Measurements from ENCODE around the gene HDAC4.

HDAC4 gene

DNA sequence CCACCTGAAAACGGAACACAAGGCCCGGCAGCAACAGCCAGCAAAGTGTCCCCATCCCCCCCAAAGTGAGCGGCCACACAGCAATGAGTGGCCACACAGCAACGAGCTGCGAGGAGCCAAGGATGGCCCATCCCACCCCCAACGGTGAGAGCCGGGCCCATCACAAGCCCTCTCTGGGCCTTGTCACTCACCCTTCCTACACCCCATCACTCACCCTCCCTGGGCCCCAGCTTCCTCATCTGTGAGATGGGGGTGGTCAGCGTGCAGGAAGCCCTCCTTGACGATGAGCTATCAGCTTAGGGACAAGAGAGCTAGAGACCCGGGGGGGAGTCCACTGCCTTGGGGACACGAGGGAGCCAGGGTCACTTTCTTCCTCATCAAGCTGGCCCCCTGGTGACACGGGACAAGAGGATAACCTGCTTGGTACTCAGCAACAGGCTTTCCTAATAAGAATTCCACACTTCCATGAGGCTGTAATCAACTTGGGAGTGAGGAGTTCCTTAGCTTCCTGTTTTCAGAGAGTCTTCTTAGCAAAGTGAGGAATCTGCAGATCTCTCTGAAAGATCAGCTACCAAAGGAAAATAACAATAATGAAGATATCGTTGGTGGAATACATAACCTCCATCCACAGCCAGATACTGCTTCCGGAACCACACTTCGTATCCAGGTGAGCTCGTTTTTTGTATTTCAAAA is 92.8 kb downstream of the HDAC4 start:
- no peak for DNase-seq (ENCODE audit: low spot score)

GRCh38 chr2:239307221-239307569 is 93.6 kb downstream of the HDAC4 start:
- DNase-seq (ENCODE audit: low spot score): no peak

DNA sequence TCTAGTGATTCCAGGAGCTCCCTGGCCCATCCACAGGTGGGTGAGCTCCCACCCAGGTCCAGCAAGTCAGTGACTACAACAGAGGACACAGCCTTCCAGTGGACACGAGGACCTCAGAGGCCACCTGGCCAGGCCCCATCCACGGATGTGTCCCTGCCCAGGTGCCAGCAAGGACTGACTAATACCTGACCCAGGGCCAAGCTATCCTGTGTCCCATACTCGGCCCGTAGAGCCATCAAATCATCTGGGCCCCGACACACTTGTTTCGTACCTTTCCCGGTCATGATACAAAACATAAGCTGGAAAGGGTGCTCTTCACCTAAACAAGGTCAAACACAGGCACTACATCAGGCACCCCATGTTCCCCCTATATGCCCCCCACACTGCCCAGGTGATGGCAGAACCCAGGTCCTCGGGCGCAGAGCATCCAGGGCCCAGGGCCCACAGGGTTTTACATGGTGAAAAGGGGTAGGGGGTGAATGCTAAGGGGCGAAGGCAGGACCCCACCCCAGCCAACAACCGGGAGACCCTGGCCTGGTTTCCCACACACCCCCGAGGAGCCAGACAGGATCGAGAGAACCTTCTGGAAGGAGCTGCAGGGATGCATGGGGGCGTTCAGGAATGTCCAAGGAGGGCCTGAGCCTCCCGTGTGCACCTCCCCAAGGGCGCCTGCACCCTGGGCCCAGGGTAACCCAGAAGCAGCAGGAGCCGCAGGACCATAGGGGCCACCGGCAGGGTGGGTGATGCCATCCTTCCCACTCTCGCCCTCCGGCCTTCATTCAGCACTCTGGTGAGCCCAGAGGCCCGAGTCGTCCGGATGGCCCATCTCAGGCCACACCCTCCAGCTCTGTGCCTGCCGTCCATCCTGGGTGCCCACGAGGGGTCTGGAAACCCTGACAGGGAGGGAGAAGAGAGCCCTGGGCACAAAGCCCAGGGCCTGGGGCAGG is 94.3 kb downstream of the HDAC4 start:
- no peak for DNase-seq (ENCODE audit: low spot score)

GRCh38 chr2:239305771-239306170 is 95.0 kb downstream of the HDAC4 start:
- DNase-seq (ENCODE audit: low spot score): no peak

GRCh38 chr2:239305222-239305575 is 95.6 kb downstream of the HDAC4 start:
- DNase-seq (ENCODE audit: low spot score): no peak

GRCh38 chr2:239304533-239305221 is 96.1 kb downstream of the HDAC4 start:
- no peak for DNase-seq (ENCODE audit: low spot score)

DNA sequence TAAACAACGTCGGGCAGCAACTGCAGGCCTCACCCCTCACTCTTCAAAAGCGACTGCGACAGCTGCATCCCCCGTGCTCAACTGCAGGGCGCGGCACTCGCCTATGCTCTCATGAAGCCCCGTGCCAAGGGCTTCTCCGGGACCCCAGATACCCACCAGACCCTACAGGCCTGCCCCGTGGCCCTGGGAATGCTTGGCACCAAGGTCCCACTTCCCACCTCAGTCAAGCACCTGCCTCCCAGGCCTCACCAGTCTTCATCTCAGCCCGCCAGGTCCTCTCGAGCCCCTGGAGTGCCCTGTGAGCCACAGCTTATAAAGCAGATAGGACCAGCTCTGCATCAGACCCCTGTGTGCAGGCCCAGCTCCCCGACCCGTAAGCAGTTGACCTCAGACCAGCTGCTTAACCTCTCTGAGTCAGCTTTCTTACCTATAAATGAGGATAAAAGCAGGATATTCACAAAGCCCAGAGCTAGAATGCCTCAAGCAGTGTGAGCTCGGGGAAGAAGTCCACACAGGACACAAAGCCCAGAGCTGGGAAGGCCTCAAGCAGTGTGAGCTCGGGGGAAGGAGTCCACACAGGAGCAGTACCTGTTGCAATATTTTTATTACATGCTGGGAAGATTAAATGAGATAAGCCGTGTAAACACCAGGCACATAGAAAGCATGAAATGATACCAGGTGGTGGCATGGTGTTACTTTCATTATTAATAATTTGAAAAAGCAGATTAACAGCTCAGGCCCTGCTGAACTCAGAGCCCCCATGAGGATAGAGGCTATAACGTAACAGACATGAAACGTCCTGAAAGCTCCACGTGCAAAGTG is 96.9 kb downstream of the HDAC4 start:
- no peak for DNase-seq (ENCODE audit: low spot score)

DNA sequence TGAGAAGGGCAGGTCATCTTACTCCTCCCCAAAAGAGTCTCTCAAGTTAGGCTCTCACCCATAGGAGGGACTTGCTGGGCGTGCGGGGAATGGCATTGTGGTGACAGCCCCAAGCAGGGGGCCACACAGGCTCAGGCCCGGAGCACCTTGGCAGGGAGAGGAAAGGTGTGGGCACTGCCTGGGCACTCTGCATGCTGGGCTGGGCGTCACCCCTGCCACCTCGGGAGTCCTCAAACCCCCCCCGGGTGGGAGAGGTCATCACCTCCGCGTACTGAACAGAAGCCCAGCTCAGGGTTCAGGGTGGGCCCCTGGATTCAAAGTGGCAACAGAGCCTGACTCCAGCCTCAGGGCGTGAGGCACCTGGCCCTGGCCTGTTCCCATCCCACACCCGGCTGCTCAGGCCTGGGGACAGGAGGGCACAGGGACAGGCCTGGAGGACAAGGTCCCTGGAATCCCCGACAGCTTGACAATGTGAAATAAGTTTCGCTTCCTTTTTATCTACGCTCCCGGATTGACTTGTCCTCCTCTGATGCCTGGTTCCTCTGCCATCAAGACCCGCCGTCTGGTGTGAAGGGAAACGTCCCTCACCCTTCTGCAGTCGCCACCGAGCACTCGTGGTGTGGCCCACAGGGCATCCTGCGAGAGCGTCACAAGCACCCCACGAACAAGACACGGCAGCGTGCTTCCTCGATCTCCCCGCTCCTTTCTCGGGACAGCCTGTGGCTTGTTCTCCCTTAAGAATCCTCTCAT is 97.8 kb downstream of the HDAC4 start:
- no peak for DNase-seq (ENCODE audit: low spot score)

- DNase-seq (ENCODE audit: low spot score): no peak
Observed at GRCh38 chr2:239302083-239302807, 98.6 kb downstream of the HDAC4 start.

DNA sequence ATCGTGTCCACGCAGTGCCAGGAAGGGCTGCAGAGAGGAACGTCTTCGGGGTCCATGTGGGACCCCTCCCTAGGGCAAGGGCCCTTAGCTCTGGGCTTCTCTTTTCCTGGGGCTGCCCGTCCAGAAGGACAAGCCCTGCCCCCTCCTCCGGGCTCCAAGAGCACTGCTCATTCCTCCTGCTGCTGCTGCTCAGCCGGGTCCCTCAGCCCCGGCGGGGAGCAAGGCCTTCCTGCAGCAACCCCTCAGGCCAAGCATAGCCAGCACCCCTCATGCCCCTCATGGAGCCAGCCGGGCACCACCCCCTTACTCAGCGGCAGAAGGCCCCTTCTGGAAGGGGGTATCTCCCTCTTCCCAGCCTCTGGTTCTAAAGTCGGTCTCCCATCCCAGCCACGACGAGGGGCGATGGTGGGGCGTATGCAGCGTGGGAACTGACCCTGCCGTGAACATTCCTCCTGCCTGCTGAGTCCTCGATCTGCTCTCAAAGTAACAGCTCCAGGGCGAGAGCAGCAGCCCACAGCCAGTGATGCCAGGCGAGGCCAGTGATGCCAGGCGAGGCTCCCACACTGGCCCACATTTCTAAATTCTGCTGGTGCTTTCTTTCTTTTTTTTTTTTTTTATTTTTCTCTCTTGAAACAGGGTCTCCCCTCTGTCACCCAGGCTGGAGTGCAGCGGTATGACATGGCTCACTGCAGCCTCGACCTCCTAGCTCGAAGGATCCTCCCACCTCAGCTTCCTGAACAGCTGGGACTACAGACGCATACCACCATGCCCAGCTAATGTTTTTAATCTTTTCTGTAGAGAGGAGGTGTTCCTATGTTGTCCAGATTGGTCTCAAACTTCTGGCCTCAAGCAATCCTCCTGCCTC is 99.7 kb downstream of the HDAC4 start:
- DNase-seq (ENCODE audit: low spot score): no peak

GRCh38 chr2:239300242-239300641 is 100.6 kb downstream of the HDAC4 start:
- DNase-seq (ENCODE audit: low spot score): no peak

GRCh38 chr2:239299218-239299939 is 101.4 kb downstream of the HDAC4 start:
- DNase-seq (ENCODE audit: low spot score): no peak

- DNase-seq (ENCODE audit: low spot score): no peak
Observed at GRCh38 chr2:239298116-239298804, 102.6 kb downstream of the HDAC4 start.

DNA sequence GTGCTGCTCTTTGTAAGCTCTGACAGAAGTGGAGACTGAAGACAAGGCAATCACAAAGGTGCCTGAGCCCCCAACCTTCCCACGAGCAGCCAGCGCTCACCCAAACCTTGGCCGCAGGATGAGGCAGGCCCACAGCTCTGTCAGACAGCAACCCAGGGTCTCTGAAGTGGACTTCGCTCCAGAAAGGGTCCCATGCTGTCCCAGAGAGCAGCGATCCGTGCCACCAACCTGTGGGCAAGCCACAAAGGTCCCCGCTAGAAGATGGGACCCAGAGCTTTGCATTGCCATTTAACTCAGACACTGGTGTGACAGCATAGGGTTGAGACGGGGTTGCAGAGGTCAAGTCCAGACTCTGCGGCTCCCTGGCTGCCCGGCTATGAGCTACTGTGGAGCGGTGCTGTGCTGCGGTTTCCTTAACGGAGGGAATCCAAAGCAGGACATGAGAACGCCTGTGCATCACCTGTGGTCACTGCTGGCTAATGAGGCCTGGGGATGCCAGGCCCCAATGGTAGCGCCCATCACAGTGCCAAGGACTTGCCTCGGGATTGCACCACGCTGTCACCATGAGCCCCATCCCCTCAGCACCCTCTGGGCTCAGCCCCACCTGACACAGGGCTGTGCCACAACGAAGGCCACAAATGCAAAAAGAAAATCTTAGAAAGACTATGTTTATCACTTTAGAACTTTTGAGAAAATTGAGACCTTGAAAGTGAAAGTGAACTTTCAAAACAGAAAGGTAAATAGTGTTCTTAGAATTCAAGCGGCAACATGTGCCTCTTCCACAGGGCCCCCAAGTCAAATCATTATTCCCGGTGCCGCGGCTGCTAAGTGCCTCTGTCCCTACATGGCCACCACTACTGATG is 103.4 kb downstream of the HDAC4 start:
- DNase-seq (ENCODE audit: low spot score): no peak

DNA sequence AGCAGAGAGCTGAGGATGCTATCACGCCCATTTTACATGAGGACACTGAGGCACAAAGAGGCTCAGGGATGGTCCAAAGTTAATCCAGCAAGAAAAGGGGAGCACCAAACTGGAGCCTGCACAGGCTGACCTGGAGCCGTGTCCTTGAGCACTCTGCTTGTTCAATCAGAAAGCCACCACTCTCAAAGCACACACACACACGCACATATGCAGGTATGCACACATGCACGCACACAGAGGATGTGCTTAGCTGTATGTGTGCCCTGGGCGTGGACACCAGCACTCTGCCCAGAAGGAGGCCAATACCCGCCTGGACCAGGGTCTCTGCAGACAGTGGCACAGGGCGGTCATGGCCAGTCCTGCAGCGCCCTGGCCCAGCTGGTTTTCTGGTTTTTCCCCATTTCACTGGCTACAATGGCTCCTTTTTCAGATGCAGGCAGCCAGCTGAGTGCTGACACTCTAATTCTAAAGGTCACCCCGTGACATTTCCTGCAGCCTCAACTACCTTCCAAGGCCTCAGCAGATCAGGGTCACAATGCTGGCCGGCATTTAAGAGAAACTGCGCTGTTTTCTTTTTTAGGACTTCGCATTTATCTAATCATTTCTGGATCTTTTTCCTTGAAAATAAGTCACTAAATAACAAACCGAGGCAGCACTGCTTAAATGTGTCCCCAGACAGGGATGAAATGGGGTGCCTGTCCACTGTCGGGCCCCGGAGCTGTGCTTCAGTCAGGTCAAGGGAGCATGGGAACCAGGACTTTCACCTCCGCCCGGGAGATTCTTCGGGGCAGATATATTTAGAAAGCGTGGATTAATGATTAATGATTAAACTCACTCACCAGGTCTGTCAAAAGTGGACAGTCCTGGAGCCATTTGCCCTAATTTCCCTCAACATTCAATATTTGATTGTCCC is 104.5 kb downstream of the HDAC4 start:
- no peak for DNase-seq (ENCODE audit: low spot score)

DNA sequence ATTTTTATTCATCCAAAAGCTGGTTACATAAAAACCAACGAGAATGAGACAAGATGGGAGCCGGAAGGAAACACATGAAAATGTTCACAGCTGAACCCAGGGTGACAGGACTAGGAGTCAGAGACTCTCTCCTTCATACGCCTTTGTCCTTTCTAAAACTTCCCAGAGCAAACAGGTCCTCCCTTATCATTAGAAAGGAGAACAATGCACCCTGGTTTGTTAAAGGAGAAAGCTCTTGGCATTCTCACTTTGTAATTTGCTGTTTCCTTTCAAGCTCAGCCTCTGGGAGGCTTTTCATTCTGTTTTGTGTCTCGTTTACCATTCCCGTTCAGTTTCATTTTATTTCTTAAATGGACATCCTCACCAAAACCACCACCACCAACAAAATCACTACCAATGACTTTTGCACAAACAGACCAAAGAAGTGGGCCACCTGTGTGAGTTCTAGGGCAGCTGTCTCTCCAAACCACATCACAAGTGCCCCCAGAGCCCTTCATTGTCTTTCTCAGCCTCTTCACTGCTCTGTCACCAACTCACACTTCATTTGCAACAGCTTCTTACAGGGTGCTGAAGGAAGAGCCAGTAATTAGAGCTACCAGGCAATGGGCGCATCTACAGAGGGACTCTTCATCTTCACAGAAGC is 105.3 kb downstream of the HDAC4 start:
- no peak for DNase-seq (ENCODE audit: low spot score)

Measured in AG08396 (cell line).